Stimulated activated naive CD8-positive, alpha-beta T cell treated with anti-CD3 and anti-CD28 coated beads, Interleukin-15, amount 100 ng/mL, for 72 hours (primary cell): ENCODE results near the gene FSTL4.
"Not testable (repeated sequence)": the region's sequence is repeated elsewhere in the genome, so short reads cannot be mapped to it uniquely, and the experiment has no call there.

ENCODE experiments used
- ATAC-seq: fragments of 150-1000 bp; cut with Tn5 transposase; 2 replicates; pipeline ENCODE4 v1.10.0; 2021; ENCODE audit warnings: mild to moderate bottlenecking, moderate library complexity
- DNase-seq, 2 donors: peaks; one replicate each; pipeline ENCODE4 v3.0.0; 2021 to 2022
- H3K27ac Mint-ChIP-seq, 2 donors: one replicate each; pipeline ENCODE4 v1.8.0; 2022; ENCODE audit warnings: mild to moderate bottlenecking in 2 of 2, mixed read lengths in 2 of 2, moderate library complexity in 2 of 2
- H3K27me3 Mint-ChIP-seq: one replicate; pipeline ENCODE4 v1.8.0; 2022; ENCODE audit warnings: mixed read lengths
- H3K4me1 Mint-ChIP-seq: one replicate; pipeline ENCODE4 v1.8.0; 2022; ENCODE audit warnings: mild to moderate bottlenecking, mixed read lengths
- H3K4me3 Mint-ChIP-seq, 2 donors: one replicate each; pipeline ENCODE4 v1.8.0; 2022; ENCODE audit warnings: mild to moderate bottlenecking in 2 of 2, mixed read lengths in 2 of 2, moderate library complexity in 1 of 2
- H3K9me3 Mint-ChIP-seq, 2 donors: one replicate each; pipeline ENCODE4 v1.8.0; 2022; ENCODE audit warnings: mixed read lengths in 2 of 2

Gene FSTL4

GRCh38 chr5:133399247-133399891, 213.0 kb downstream of the FSTL4 start:
- no peak for DNase-seq
- Mint-ChIP-seq H3K4me1 (peaks cover 57% of the 10 kb centered on the region), H3K4me3 (peak overlapping the region; percentile 4 to 38), H3K9me3 (peaks cover 0 to 7% of the 10 kb centered on the region in 2 donors), H3K27me3 (peaks cover 10% of the 10 kb centered on the region), H3K27ac (no peak overlapping the region)
- no peak for ATAC-seq

GRCh38 chr5:133398646-133399101, 213.7 kb downstream of the FSTL4 start:
- DNase-seq (peak; percentile 76 to 88), ATAC-seq (peak; percentile 97)
- peaks cover 10% of the 10 kb centered on the region for H3K27me3 Mint-ChIP-seq
- peak overlapping the region; percentile 88 to 97 for H3K27ac Mint-ChIP-seq
- peak overlapping the region; percentile 59 to 76 for H3K4me3 Mint-ChIP-seq
- H3K4me1 Mint-ChIP-seq = peaks cover 56% of the 10 kb centered on the region
- H3K9me3 Mint-ChIP-seq = peaks cover 0 to 7% of the 10 kb centered on the region in 2 donors

- Mint-ChIP-seq H3K27ac (peak overlapping the region; percentile 88 to 97), H3K9me3 (peaks cover 0 to 7% of the 10 kb centered on the region in 2 donors), H3K4me3 (peak overlapping the region; percentile 59 to 76), H3K4me1 (peaks cover 56% of the 10 kb centered on the region), H3K27me3 (peaks cover 10% of the 10 kb centered on the region)
- DNase-seq = no peak
- peak; percentile 21 for ATAC-seq
Observed at GRCh38 chr5:133397990-133398645, 214.2 kb downstream of the FSTL4 start.

- Mint-ChIP-seq H3K4me1 (peaks cover 56% of the 10 kb centered on the region), H3K9me3 (peaks cover 0 to 7% of the 10 kb centered on the region in 2 donors), H3K4me3 (peak overlapping the region; percentile 66 to 76), H3K27me3 (peaks cover 10% of the 10 kb centered on the region), H3K27ac (peak overlapping the region in 1 of 2 donors; percentile 88)
- ATAC-seq (no peak), DNase-seq (no peak)
Observed at GRCh38 chr5:133397348-133397747, 215.0 kb downstream of the FSTL4 start.

GRCh38 chr5:133396814-133397213, 215.5 kb downstream of the FSTL4 start:
- H3K4me3 Mint-ChIP-seq = peak overlapping the region; percentile 44 to 66
- ATAC-seq (peak; percentile 21), DNase-seq (peak in 1 of 2 donors; percentile 42)
- H3K27ac Mint-ChIP-seq = peak overlapping the region in 1 of 2 donors; percentile 75
- H3K9me3 Mint-ChIP-seq = peaks cover 0 to 7% of the 10 kb centered on the region in 2 donors
- peaks cover 52% of the 10 kb centered on the region for H3K4me1 Mint-ChIP-seq
- peaks cover 13% of the 10 kb centered on the region for H3K27me3 Mint-ChIP-seq

- H3K4me3 Mint-ChIP-seq = peak overlapping the region; percentile 66 to 68
- H3K4me1 Mint-ChIP-seq = peaks cover 50% of the 10 kb centered on the region
- DNase-seq (no peak), ATAC-seq (no peak)
- peaks cover 11% of the 10 kb centered on the region for H3K27me3 Mint-ChIP-seq
- peak overlapping the region; percentile 24 to 75 for H3K27ac Mint-ChIP-seq
- H3K9me3 Mint-ChIP-seq = peaks cover 0 to 7% of the 10 kb centered on the region in 2 donors
Observed at GRCh38 chr5:133396187-133396741, 216.1 kb downstream of the FSTL4 start.

GRCh38 chr5:133395207-133395606, 217.1 kb downstream of the FSTL4 start:
- ATAC-seq, H3K27me3 Mint-ChIP-seq, H3K4me3 Mint-ChIP-seq, H3K27ac Mint-ChIP-seq, DNase-seq, H3K9me3 Mint-ChIP-seq: not testable (repeated sequence)
- peaks cover 49% of the 10 kb centered on the region for H3K4me1 Mint-ChIP-seq

- Mint-ChIP-seq H3K27me3 (peaks cover 14% of the 10 kb centered on the region), H3K4me1 (peaks cover 42% of the 10 kb centered on the region)
- ATAC-seq, H3K9me3 Mint-ChIP-seq, DNase-seq, H3K4me3 Mint-ChIP-seq, H3K27ac Mint-ChIP-seq: not testable (repeated sequence)
Observed at GRCh38 chr5:133394477-133394817, 217.9 kb downstream of the FSTL4 start.

GRCh38 chr5:133393776-133394476, 218.4 kb downstream of the FSTL4 start:
- Mint-ChIP-seq H3K27me3 (peaks cover 20% of the 10 kb centered on the region), H3K4me3 (no peak overlapping the region), H3K27ac (no peak overlapping the region), H3K4me1 (peaks cover 36% of the 10 kb centered on the region), H3K9me3 (peaks cover 0 to 7% of the 10 kb centered on the region in 2 donors)
- DNase-seq (no peak), ATAC-seq (no peak)

GRCh38 chr5:133392448-133392847, 219.9 kb downstream of the FSTL4 start:
- no peak overlapping the region for H3K4me3 Mint-ChIP-seq
- peaks cover 29% of the 10 kb centered on the region for H3K27me3 Mint-ChIP-seq
- ATAC-seq (no peak), DNase-seq (no peak)
- peaks cover 22% of the 10 kb centered on the region for H3K4me1 Mint-ChIP-seq
- H3K27ac Mint-ChIP-seq = no peak overlapping the region
- H3K9me3 Mint-ChIP-seq = peaks cover 0 to 7% of the 10 kb centered on the region in 2 donors

- no peak overlapping the region for H3K4me3 Mint-ChIP-seq
- H3K27me3 Mint-ChIP-seq = peaks cover 32% of the 10 kb centered on the region
- H3K27ac Mint-ChIP-seq = no peak overlapping the region
- H3K4me1 Mint-ChIP-seq = peaks cover 15% of the 10 kb centered on the region
- DNase-seq (no peak), ATAC-seq (no peak)
- peaks cover 0 to 7% of the 10 kb centered on the region in 2 donors for H3K9me3 Mint-ChIP-seq
Observed at GRCh38 chr5:133391354-133392136, 220.8 kb downstream of the FSTL4 start.

- DNase-seq = no peak
- Mint-ChIP-seq H3K27me3 (peaks cover 37% of the 10 kb centered on the region), H3K27ac (no peak overlapping the region), H3K4me1 (peaks cover 9% of the 10 kb centered on the region), H3K4me3 (no peak overlapping the region), H3K9me3 (peaks cover 0 to 5% of the 10 kb centered on the region in 2 donors)
- ATAC-seq = no peak
Observed at GRCh38 chr5:133390416-133391353, 221.7 kb downstream of the FSTL4 start.

- no peak overlapping the region for H3K27ac Mint-ChIP-seq
Observed at GRCh38 chr5:133389066-133389590, 223.2 kb downstream of the FSTL4 start.

GRCh38 chr5:133387621-133388020, 224.7 kb downstream of the FSTL4 start:
- ATAC-seq (no peak), DNase-seq (no peak)
- Mint-ChIP-seq H3K9me3 (no peaks in the 10 kb centered on the region), H3K27me3 (peaks cover 62% of the 10 kb centered on the region), H3K4me1 (peaks cover 5% of the 10 kb centered on the region), H3K27ac (no peak overlapping the region), H3K4me3 (no peak overlapping the region)

More at GRCh38 chr5:133389066-133389590, 223.2 kb downstream of the FSTL4 start:
- H3K27me3 Mint-ChIP-seq = peaks cover 47% of the 10 kb centered on the region
- no peak overlapping the region for H3K4me3 Mint-ChIP-seq
- no peak for DNase-seq
- H3K9me3 Mint-ChIP-seq = no peaks in the 10 kb centered on the region
- peaks cover 5% of the 10 kb centered on the region for H3K4me1 Mint-ChIP-seq
- ATAC-seq = no peak
